ENCODE measurements around the gene ALG5. TPM values are rescaled to one million over a fixed set of nuclear protein-coding genes. Genes with fewer than 3 reads are reported as not detected.

Gene ALG5
- total RNA-seq, result 11.4 TPM
- long read RNA-seq, transcript ALG5-201 (10 exons, 1,154 nt), result major isoform, 19 of 24 reads
- long read RNA-seq, partial matches to known transcripts, result 0 of 24 reads
- long read RNA-seq, other reads (novel, unspliced or antisense), result 5 of 24 reads

- peak; percentile 97 for DNase-seq (ENCODE audit: low spot score)
- intact Hi-C loops (cut with DNase I), result no loop called here
Measured at GRCh38 chr13:36999054-36999714, at the start of gene ALG5. Gene ALG5, minus strand, starts transcription at chr13:36999340. Its CDS starts 40 bp downstream, at chr13:36999300.

DNA sequence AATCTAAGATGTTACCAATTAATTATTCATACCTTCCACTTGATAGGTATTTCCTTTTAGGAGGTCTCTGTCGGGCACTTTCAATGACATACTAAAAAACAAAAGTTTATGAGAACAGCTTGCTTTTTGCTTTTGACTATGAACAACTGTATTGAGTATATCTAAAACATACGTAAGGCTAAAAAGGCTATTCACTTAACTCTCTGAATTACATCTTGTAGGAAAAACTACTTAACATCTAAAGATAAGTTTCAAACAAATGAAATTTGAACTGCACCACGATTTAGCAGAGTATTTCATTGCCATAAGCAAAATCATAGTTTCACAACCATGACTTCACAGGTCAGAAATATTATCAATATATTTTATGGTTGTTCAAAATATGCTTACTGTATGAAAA, 48.7 kb upstream of the ALG5 start:
- intact Hi-C loops (cut with DNase I), result no loop called here
- DNase-seq (ENCODE audit: low spot score), result no peak

GRCh38 chr13:37047032-37047431, 47.9 kb upstream of the ALG5 start:
- DNase-seq (ENCODE audit: low spot score), result no peak
- intact Hi-C loops (cut with DNase I), result no loop called here

- DNase-seq (ENCODE audit: low spot score), result no peak
- intact Hi-C loops (cut with DNase I), result no loop called here
Measured at GRCh38 chr13:37046062-37046461, 46.9 kb upstream of the ALG5 start.

- intact Hi-C loops (cut with DNase I), result no loop called here
- DNase-seq (ENCODE audit: low spot score), result no peak
Measured at GRCh38 chr13:37040789-37041188, 41.6 kb upstream of the ALG5 start.

DNA sequence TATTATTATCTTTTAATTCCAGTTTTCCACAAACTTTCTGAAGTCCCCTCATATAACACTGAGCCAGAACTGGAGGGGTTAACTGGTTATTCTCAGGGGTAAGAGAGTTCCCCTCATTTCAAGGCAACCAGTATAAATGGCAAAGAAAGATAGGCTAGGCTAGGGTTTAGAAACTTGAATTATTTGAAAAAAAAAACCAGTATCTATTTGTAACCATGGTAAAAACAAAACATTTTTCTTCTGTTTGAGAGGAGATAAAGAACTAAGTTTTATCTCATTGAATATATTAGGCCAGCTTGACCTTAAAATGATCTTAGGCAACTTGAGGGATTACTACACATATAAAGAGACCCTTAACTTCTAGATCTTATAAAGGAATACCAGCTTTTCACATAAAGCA, 40.8 kb upstream of the ALG5 start:
- intact Hi-C loops (cut with DNase I), result no loop called here
- no peak for DNase-seq (ENCODE audit: low spot score)

- DNase-seq (ENCODE audit: low spot score), result no peak
- intact Hi-C loops (cut with DNase I), result no loop called here
Measured at GRCh38 chr13:37037241-37037640, 38.1 kb upstream of the ALG5 start.

DNA sequence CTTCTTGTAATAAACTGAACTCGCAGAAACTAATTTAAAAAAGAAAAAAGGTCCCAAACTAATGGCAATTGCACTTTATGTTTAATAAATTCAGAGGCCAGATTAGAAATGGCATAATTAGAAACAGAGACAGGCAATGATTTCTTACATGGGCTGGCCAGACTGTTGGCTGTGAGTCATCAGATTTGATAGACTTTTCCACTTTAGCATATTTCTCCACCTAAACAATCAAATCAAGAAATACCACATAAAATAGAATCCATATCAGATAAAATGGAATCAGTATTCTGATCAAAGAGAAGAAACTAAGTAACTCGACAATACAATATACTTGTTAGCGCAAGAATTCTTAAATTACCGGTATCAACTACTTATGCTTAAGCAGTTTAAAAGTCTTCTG, 30.5 kb upstream of the ALG5 start:
- intact Hi-C loops (cut with DNase I), result no loop called here

GRCh38 chr13:37027639-37028038, 28.5 kb upstream of the ALG5 start:
- no peak for DNase-seq (ENCODE audit: low spot score)
- intact Hi-C loops (cut with DNase I), result no loop called here

More for the DNA sequence above, 30.5 kb upstream of the ALG5 start:
- no peak for DNase-seq (ENCODE audit: low spot score)

DNA sequence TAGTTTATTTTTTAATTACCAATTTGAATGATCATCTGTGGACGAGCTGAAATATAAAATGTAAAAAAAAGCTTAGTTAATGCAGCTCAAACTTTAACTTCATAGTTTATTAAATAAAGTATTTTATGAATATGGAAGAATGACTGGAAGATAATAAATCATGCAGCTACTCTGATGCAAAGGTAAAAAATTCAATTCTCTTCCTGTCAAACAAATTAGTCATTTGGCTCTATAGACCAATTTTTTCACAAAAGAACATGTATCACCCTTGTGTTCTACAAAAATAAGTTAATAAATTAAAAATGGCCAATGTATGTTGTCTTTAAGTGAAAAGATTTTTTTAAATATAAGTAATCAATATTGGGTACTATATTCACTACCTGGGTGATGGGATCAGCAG, 27.6 kb upstream of the ALG5 start:
- DNase-seq (ENCODE audit: low spot score), result no peak
- intact Hi-C loops (cut with DNase I), result no loop called here

DNA sequence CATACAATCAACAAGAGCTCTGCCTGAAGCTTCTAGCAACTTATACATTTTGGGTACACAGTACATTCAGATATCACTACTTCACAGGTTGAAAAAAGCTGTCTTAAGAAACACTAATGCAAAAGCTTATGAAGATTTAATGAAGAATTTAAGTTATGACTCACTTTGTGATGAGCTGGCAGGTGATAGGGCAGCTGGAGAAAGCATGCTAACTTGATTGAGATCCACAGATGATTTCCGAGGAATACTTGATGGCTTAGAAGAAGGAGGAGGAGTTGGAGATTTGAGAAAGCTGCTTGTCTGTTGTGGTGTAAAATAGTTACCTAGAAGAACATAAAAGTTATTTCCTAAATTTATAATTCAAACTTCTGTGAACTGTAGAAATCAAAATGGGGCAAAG, 24.7 kb upstream of the ALG5 start:
- intact Hi-C loops (cut with DNase I), result no loop called here
- no peak for DNase-seq (ENCODE audit: low spot score)

DNA sequence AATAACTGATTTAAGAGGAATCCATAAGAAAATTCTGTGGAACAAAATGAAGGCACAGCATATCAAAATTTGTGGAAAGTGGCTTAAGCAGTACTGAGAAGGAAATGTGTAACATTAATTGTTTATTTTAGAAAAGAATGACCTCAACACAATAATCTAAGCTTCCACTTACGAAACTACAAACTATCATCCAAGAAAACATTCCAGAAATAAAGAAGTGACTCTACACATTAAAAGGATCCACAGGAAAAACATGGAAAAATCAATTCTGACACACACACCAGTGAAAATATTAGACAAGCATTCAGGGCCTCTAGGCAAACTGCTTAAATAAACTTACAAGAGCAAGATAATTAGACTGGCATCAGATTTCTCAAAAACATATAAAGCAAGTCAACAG, 15.5 kb upstream of the ALG5 start:
- no peak for DNase-seq (ENCODE audit: low spot score)
- intact Hi-C loops (cut with DNase I), result no loop called here

DNA sequence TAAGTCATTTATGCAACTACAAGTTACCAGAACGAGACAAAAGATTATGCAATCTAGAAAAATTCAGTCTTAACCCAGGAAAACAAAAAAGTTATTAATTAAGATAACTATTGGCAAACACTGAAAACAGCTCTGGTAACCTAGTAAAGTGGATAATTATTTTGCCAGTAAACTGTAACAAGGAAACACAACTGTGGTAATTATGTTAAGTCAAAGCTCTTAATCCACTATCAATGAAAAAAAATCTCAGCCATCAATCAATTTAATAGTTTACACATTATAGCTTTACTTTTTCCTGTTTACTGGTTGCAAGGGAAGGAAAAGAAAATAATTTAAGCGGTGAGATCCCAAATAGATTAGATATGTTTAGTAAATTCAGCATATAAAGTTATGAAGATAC, 12.6 kb upstream of the ALG5 start:
- intact Hi-C loops (cut with DNase I), result no loop called here
- no peak for DNase-seq (ENCODE audit: low spot score)

DNA sequence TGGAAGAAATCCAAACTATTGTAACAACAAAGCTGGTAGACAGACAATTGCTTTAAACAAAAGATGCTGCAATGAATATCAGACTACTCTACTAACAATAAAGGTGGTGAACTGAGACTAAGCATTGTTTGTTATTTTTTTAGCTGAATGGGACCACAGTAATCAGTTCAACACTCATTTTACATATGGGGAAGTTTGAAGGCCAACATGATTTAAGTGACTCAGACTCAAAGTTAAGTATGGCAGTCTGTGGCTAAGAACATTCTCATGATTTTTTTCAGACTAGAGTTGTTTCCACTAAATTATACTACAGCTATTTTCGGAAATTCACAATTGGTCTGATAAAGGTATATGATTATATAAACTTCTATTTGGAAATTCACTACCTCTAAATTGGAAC, 11.9 kb upstream of the ALG5 start:
- intact Hi-C loops (cut with DNase I), result no loop called here
- no peak for DNase-seq (ENCODE audit: low spot score)

- intact Hi-C loops (cut with DNase I), result no loop called here
Measured at GRCh38 chr13:37010424-37010823, 11.3 kb upstream of the ALG5 start.

DNA sequence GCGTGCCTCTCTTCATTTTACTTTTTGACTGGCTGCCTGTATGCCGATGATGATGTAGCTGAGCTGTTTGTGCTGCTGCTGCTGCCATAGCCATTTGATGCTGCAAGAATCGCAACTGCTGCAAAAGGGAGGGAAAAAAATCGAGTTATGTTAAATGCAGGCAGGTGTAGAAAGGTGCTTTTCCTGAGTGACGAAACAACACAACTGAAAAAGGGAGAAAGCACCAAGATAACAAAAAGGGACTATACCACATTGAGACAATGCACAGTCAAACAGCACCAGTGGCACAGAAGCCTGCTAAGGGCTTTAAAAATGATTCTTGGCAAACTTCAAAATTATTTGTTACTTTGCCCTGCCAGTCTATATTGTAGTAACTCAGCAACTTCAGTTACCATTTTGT, 10.6 kb upstream of the ALG5 start:
- DNase-seq (ENCODE audit: low spot score), result no peak
- intact Hi-C loops (cut with DNase I), result no loop called here

More at GRCh38 chr13:37010424-37010823, 11.3 kb upstream of the ALG5 start:
- no peak for DNase-seq (ENCODE audit: low spot score)

DNA sequence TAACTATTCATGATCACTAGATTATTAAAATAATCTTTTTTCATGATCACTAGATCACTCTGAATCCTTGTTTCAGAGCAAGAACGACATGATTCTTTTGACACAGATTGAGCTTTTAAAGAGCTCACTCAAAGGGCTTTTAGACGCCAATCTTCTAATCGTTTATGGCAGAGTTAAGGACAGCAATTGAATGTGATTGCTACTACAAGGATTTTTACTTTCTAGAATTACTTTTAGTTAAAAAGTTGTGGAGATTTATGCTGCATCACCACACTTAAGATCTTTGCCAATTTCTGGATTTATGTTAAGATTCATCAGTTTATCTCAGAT, 2.7 kb upstream of the ALG5 start:
- intact Hi-C loops (cut with DNase I), result no loop called here
- DNase-seq (ENCODE audit: low spot score), result no peak

DNA sequence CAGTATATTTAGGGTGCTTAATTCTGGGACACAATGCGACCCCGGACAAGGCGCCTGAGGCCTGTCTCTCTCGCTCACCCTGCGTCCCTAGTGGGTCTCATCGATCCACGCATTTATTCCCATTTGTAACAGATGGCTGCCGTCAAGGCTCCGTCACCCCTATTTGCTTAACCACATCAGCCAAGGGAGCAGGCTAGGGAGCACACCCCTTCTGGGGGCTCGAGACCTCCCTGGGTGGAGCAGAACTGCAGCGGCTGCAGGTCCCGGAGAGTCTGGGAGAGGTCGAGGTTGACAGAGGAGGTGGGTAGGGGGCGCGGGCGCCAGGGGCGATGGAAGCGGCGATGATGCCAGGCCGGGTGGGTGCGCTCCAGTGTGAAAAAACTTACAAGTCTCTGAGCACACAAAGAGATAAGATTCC, 507 bp downstream of the ALG5 start:
- no peak for DNase-seq (ENCODE audit: low spot score)
- intact Hi-C loops (cut with DNase I), result no loop called here

DNA sequence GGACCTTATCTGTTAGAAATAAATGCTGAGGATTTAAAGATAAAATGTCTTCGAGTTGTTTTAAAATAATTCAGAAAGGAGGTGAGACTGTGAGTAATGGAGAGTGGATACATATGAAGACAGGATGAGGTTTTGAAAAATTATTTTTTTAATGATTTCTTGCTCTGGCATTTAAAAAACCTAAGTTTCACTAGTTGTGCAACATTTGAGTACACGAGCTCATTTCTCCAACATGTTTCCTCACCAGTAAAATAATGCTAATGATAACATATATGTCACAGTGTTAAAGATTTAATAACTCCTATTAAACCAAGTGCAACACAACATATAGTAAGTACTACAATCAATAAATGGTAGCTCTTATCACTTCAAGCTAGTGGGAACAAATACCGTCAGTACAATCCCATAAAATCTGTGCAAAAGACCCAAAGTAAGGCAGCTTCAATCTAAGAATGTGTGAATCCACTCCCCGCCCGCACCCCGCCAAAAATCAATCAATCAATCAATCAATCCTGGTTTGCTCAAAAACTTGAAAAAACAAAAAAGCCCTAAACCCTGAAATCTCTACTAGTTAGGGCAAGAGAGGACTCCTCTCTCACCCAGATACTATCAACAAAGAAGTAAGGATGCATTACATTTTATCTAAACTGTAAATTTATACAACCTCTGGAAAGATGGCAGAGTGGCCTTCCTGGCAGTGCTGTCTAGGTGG, 1.3 kb downstream of the ALG5 start:
- no peak for DNase-seq (ENCODE audit: low spot score)
- intact Hi-C loops (cut with DNase I), result no loop called here

DNA sequence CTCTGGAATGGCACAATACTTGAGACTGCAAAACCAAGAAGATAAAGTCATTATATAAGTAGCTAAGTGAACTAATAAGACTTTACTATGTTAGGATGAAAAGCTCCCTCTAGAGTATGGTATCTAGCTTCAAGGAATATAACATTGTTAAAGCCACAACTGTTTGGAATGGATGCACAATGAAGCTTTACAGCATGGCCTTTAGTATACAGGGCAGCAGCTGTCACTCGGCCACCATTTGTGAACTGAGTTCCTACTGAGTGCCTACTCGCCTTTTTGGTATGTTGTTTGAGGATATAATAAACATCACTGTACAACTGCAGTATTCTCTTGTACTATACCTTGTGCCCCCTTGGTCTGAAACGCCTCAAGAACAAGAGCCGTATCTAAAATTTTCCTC, 6.8 kb downstream of the ALG5 start:
- intact Hi-C loops (cut with DNase I), result no loop called here
- no peak for DNase-seq (ENCODE audit: low spot score)

DNA sequence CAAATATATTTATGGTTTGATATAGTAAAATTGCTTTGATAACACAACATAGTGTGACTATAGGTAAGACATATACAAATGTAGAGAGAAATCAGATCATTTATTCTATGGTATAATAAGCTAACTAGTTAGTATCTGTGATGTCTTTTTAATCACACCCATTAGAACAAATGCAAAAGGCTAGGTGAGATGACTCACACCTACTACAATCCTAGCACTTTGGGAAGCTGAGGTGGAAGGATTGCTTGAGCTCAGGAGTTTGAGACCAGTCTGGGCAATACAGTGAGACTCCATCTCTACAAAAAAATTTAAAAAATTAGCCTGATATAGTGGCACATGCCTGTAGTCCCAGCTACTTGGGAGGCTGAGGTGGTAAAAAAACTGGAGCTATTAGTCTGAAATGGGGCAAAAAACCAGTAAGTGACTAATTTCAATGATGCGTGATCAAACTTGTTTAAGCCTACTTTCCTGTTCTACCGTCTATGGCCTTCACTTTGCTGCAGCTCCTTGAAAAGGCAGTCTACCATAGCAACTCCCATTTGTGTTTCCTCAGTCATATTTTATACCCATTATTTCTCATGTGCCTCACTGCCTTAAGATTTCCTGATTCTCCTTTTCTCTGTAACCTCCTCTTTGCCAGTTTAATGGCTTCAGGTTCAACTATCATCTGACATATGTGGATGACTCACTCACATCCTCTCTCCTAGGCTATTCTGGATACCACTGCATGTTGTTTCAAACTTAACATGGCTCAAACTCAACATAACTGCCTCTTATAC, 12.5 kb downstream of the ALG5 start:
- intact Hi-C loops (cut with DNase I), result no loop called here
- no peak for DNase-seq (ENCODE audit: low spot score)

All from cardiac septum (tissue), 1 donor.